Heart right ventricle (tissue), 16 donors: ENCODE data around the gene KDM5B. TPM values are rescaled to one million over a fixed set of nuclear protein-coding genes. Genes with fewer than 3 reads are reported as not detected.

Experiments used
- ATAC-seq, 8 donors: fragments of 200-7000 bp; cut with Tn5 transposase; one replicate each; pipeline ENCODE4 v1.9.1; 2020; ENCODE audit warnings: mild to moderate bottlenecking in 8 of 8, moderate library complexity in 8 of 8, moderate number of reproducible peaks in 1 of 8
- DNase-seq, 2 donors: peaks; one replicate each; pipeline ENCODE4 v3.0.0-alpha.2; 2020
- H3K27ac ChIP-seq, 10 donors: fragments of 200-600 bp; sonication (generic) in 2 of 10; one replicate each; pipeline versions ENCODE4 v1.5.0 to v1.8.0; 2020 to 2022; ENCODE audit warnings: mild to moderate bottlenecking in 3 of 10
- H3K27me3 ChIP-seq, 7 donors: fragments of 200-600 bp; one replicate each; pipeline ENCODE4 v1.8.0; 2021 to 2022; ENCODE audit warnings: mild to moderate bottlenecking in 2 of 7
- H3K36me3 ChIP-seq, 9 donors: fragments of 200-600 bp; sonication (generic) in 1 of 9; one replicate each; pipeline versions ENCODE4 v1.5.0 to v1.8.0; 2020 to 2022; ENCODE audit warnings: mild to moderate bottlenecking in 2 of 9
- H3K4me1 ChIP-seq, 9 donors: fragments of 200-600 bp; sonication (generic) in 1 of 9; one replicate each; pipeline versions ENCODE4 v1.5.0 to v1.8.0; 2020 to 2022; ENCODE audit warnings: mild to moderate bottlenecking in 4 of 9
- H3K4me3 ChIP-seq, 10 donors: fragments of 200-600 bp; sonication (generic) in 2 of 10; one replicate each; pipeline versions ENCODE4 v1.5.0 to v1.8.0; 2020 to 2022; ENCODE audit warnings: mild to moderate bottlenecking in 7 of 10, moderate library complexity in 2 of 10
- H3K9me3 ChIP-seq, 11 donors: fragments of 200-600 bp in 10 of 11; sonication (generic) in 2 of 11; one replicate each; pipeline versions ENCODE4 v1.5.0 to v1.8.0; 2013 to 2022; ENCODE audit warnings: mild to moderate bottlenecking in 2 of 11, control low read depth in 1 of 11, moderate library complexity in 1 of 11
- CTCF ChIP-seq, 9 donors: fragments of 200-600 bp; sonication (generic) in 2 of 9; IDR thresholded peaks; one replicate each; pipeline versions ENCODE4 v1.5.0 to v1.8.0; 2021 to 2022; ENCODE audit warnings: antibody characterized with exemption in 9 of 9, mild to moderate bottlenecking in 5 of 9, moderate library complexity in 1 of 9
- WGBS, 2 donors: extraction: QIAGEN DNeasy Blood & Tissue Kit; methylation state at CpG; one replicate each; pipeline ENCODE4 v1.1.7; 2013; ENCODE audit warnings: inconsistent platforms in 1 of 2; 5-methylcytosine and 5-hydroxymethylcytosine counted together
- intact Hi-C, 10 donors: fragments of 100-400 bp; cut with DNase I; formaldehyde crosslinking; loops; one replicate each; pipeline versions ENCODE4 v1.11.1 to v1.14.2; 2022
- polyA plus RNA-seq, 2 donors: library from polyadenylated mRNA; stranded (reverse); fragments of 200-250 nt; gene quantifications; one replicate each; pipeline ENCODE4 v1.2.3, GENCODE V29; 2013
- total RNA-seq, 10 donors: library from RNA; stranded (reverse); fragmentation: NEBNext Ultra II Directional in 3 of 10; extraction: Animal tissue kit (Norgen Biotek cat#: 25700) in 3 of 10; gene quantifications; one replicate each; pipeline versions ENCODE4 v1.2.1 to v1.2.4, GENCODE V29; 2021 to 2023
- donor health status: Arrhythmogenic right ventricular cardiomyopathy.
- donor health status: ischemic (EF 13 %, LVEDD 7.1; RV severe dilation, severe dysfunction).
- donor health status: healthy with polysubstance abuse.
- donor health status: DM: no; HTN: yes; CAD: no.
- donor health status: DM: no; HTN: no; CAD: no.
- donor health status: ischemic (EF 25% LVEDD 6.9; RV normal size, moderate dysfunction).
- donor health status: ischemic (EF 25% LVEDD 5.7; RV mildly dilated, moderate dysfunction).
- donor health status: healthy.
- donor health status: DM: yes; HTN: yes; CAD: no.
- donor health status: Ischemic cardiomyopathy.
- donor health status: ischemic (EF 35%, LVEDD 5.7; RV mildly dilated, moderate dysfunction).
- donor health status: nonischemic (EF 11% LVEDD 7.7; RV severe dilation, severe dysfunction).
- donor health status: DM: yes; HTN: yes; CAD: no.
- donor health status: PGD.
- donor health status: ischemic (EF 29% LVEDD 5.4; RV normal size, mild dysfunction).
- donor health status: nonischemic (EF 23%, LVEDD 6.1; RV moderate dilation, normal function).

The KDM5B gene
- total and polyA plus RNA-seq, 12 donors = 4.9 to 18.5 (median 13.6) TPM

- H3K4me1 ChIP-seq = no peaks in the 10 kb centered on the region
- no peaks in the 10 kb centered on the region for H3K9me3 ChIP-seq
- ATAC-seq (no peak), DNase-seq (no peak)
- intact Hi-C loops = no loop called here
- no peak for TF ChIP-seq CTCF (IDR thresholded peaks at IDR 0.05)
- H3K36me3 ChIP-seq = no peaks in the 10 kb centered on the region
- H3K27ac ChIP-seq = no peak overlapping the region
- WGBS, 2 donors = 64 to 75% methylated on average over 11 of the region's 11 CpGs
- H3K27me3 ChIP-seq = peaks cover 0 to 96% (median 62%) of the 10 kb centered on the region in 7 donors
- no peak overlapping the region for H3K4me3 ChIP-seq
Measured at GRCh38 chr1:202687370-202687769, 120.9 kb downstream of the KDM5B start.

GRCh38 chr1:202685641-202686040 lies 122.6 kb downstream of the KDM5B start:
- Histone ChIP-seq H3K4me1 (no peaks in the 10 kb centered on the region), H3K9me3 (no peaks in the 10 kb centered on the region), H3K4me3 (no peak overlapping the region), H3K36me3 (no peaks in the 10 kb centered on the region), H3K27ac (no peak overlapping the region), H3K27me3 (peaks cover 0 to 99% (median 69%) of the 10 kb centered on the region in 7 donors)
- TF ChIP-seq CTCF (IDR thresholded peaks at IDR 0.05) = no peak
- 66 to 76% methylated on average over 6 of the region's 6 CpGs for WGBS, 2 donors
- intact Hi-C loops = no loop called here
- DNase-seq (no peak), ATAC-seq (no peak)

GRCh38 chr1:202684716-202685115 lies 123.5 kb downstream of the KDM5B start:
- Histone ChIP-seq H3K4me1 (no peaks in the 10 kb centered on the region), H3K27me3 (peaks cover 0 to 95% (median 65%) of the 10 kb centered on the region in 7 donors), H3K4me3 (no peak overlapping the region), H3K9me3 (no peaks in the 10 kb centered on the region), H3K36me3 (no peaks in the 10 kb centered on the region), H3K27ac (no peak overlapping the region)
- ATAC-seq = no peak
- intact Hi-C loops = no loop called here
- 52 to 56% methylated on average over 2 of the region's 2 CpGs for WGBS, 2 donors
- DNase-seq = no peak
- TF ChIP-seq CTCF (IDR thresholded peaks at IDR 0.05) = no peak

- Histone ChIP-seq H3K36me3 (no peaks in the 10 kb centered on the region), H3K27ac (no peak overlapping the region), H3K9me3 (no peaks in the 10 kb centered on the region), H3K4me3 (no peak overlapping the region), H3K27me3 (peaks cover 0 to 95% (median 59%) of the 10 kb centered on the region in 7 donors), H3K4me1 (no peaks in the 10 kb centered on the region)
- DNase-seq (no peak), ATAC-seq (no peak)
- 84 to 88% methylated on average over 4 of the region's 4 CpGs for WGBS, 2 donors
- no peak for TF ChIP-seq CTCF (IDR thresholded peaks at IDR 0.05)
- intact Hi-C loops = no loop called here
Measured at GRCh38 chr1:202683029-202683428, 125.2 kb downstream of the KDM5B start.
